GM12878 (cell line): Measurements from ENCODE around the gene AKTIP. TPM values are rescaled to one million over a fixed set of nuclear protein-coding genes. Genes with fewer than 3 reads are reported as not detected.

Source experiments
- ATAC-seq: fragments of 200-7000 bp; cut with Tn5 transposase; 3 replicates; pipeline ENCODE4 v1.9.1; 2020; ENCODE audit warnings: mild to moderate bottlenecking, moderate library complexity
- Bru-seq: library from RNA; stranded (reverse); fragments of 400-500 nt; gene quantifications from one replicate; lab custom pipeline; 2021; lab: Mats Ljungman, UMichigan
- BruChase-seq, 2 experiments: library from RNA; stranded (reverse); fragments of 400-500 nt; gene quantifications; one replicate each; lab custom pipeline; 2021; lab: Mats Ljungman, UMichigan
- BruUV-seq: library from RNA; stranded (reverse); fragments of 400-500 nt; replicated peaks from 2 replicates; lab custom pipeline; 2021; lab: Mats Ljungman, UMichigan
- CTCF ChIA-PET: fragments of 300-600 bp; sonication (Branson Sonifier 250); formaldehyde crosslinking; extraction: SDS; loops from one replicate; lab custom pipeline; 2021; ENCODE audit warnings: inconsistent platforms; lab: Yijun Ruan, JAX
- POLR2A ChIA-PET: fragments of 350-600 bp; formaldehyde crosslinking; extraction: SDS; loops from one replicate; lab custom pipeline; 2021; ENCODE audit warnings: inconsistent platforms; lab: Charles Lee
- RAD21 ChIA-PET: fragments of 300-600 bp; sonication (Branson Sonifier 250); formaldehyde crosslinking; loops from one replicate; lab custom pipeline; 2023; ENCODE audit warnings: antibody characterized with exemption; ENCODE audit not compliant: unreplicated experiment; lab: Charles Lee
- SMC1A ChIA-PET: fragments of 300-600 bp; sonication (Branson Sonifier 250); formaldehyde crosslinking; loops from one replicate; lab custom pipeline; 2023; ENCODE audit not compliant: unreplicated experiment, uncharacterized antibody; lab: Charles Lee
- DNase-seq: peaks from one replicate; pipeline ENCODE4 v3.0.0-alpha.2; 2011; ENCODE audit warnings: low read depth, low spot score
- FAIRE-seq: peaks from 3 replicates; lab custom pipeline; 2011; peaks lifted over from hg19 to GRCh38; lab: Jason Lieb, UNC
- H2AFZ ChIP-seq: 2 replicates; pipeline ENCODE4 v1.6.0; 2011; ENCODE audit warnings: low read depth, low read length, control low read depth; ENCODE audit not compliant: control insufficient read depth
- H3K27ac ChIP-seq: 2 replicates; pipeline ENCODE4 v1.5.1; 2011; ENCODE audit warnings: control low read depth; ENCODE audit not compliant: control insufficient read depth, insufficient read depth
- H3K27me3 ChIP-seq, 2 experiments: replicated peaks in 1 of 2; 2 replicates each; pipeline versions ENCODE4 v1.6.0 to v1.6.1; 2011; ENCODE audit warnings: low read length in 1 of 2; ENCODE audit not compliant: control insufficient read depth in 2 of 2, insufficient read depth in 2 of 2
- H3K36me3 ChIP-seq, 2 experiments: 2 replicates each; pipeline ENCODE4 v1.5.1; 2011; ENCODE audit warnings: low read length in 1 of 2; ENCODE audit not compliant: control insufficient read depth in 2 of 2, insufficient read depth in 2 of 2
- H3K4me1 ChIP-seq: 2 replicates; pipeline ENCODE4 v1.6.1; 2011; ENCODE audit warnings: mild to moderate bottlenecking, low read length, moderate library complexity, mixed read lengths; ENCODE audit not compliant: control insufficient read depth, insufficient read depth
- H3K4me2 ChIP-seq: 2 replicates; pipeline ENCODE4 v1.6.0; 2011; ENCODE audit warnings: control low read depth; ENCODE audit not compliant: control insufficient read depth, insufficient read depth
- H3K4me3 ChIP-seq: fragments of 200-600 bp; sonication (generic); 2 replicates; pipeline ENCODE4 v1.5.1; 2016
- H3K79me2 ChIP-seq: 2 replicates; pipeline ENCODE4 v1.6.0; 2011; ENCODE audit warnings: low read length; ENCODE audit not compliant: control insufficient read depth, insufficient read depth
- H3K9ac ChIP-seq: 2 replicates; pipeline ENCODE4 v1.8.0; 2011; ENCODE audit warnings: low read length, control low read depth, mixed read lengths; ENCODE audit not compliant: control insufficient read depth, insufficient read depth
- H3K9me3 ChIP-seq: replicated peaks from 3 replicates; pipeline ENCODE4 v1.5.1; 2011; ENCODE audit warnings: mild to moderate bottlenecking, low read length; ENCODE audit not compliant: control insufficient read depth, insufficient read depth
- H4K20me1 ChIP-seq: 2 replicates; pipeline ENCODE4 v1.6.0; 2011; ENCODE audit not compliant: control insufficient read depth, insufficient read depth
- BACH1 ChIP-seq: fragments of 450-650 bp; IDR thresholded peaks from 2 replicates; pipeline ENCODE4 v1.6.1; 2017; ENCODE audit warnings: mild to moderate bottlenecking, borderline replicate concordance
- BCL11A ChIP-seq: IDR thresholded peaks from 2 replicates; pipeline ENCODE4 v1.6.1; 2011; ENCODE audit warnings: low read depth, low read length
- CBFB ChIP-seq: IDR thresholded peaks from 2 replicates; pipeline ENCODE4 v1.6.1; 2016; ENCODE audit warnings: antibody characterized with exemption, low read depth
- DPF2 ChIP-seq: fragments of 450-650 bp; IDR thresholded peaks from 2 replicates; pipeline ENCODE4 v1.6.1; 2017; ENCODE audit warnings: mild to moderate bottlenecking
- GATAD2B ChIP-seq: fragments of 450-650 bp; conservative IDR thresholded peaks from 2 replicates; pipeline ENCODE4 v1.6.1; 2017; ENCODE audit warnings: low read depth, mild to moderate bottlenecking, moderate library complexity
- IKZF1 ChIP-seq: fragments of 450-650 bp; conservative IDR thresholded peaks from 2 replicates; pipeline ENCODE4 v1.6.1; 2017; ENCODE audit warnings: antibody characterized with exemption, mild to moderate bottlenecking
- JUND ChIP-seq: IDR thresholded peaks from 2 replicates; pipeline ENCODE4 v1.6.1; 2012; ENCODE audit warnings: low read depth, mild to moderate bottlenecking, low read length, improper control_type of control experiment, moderate library complexity
- MAX ChIP-seq: IDR thresholded peaks from 2 replicates; pipeline ENCODE4 v1.6.1; 2012; ENCODE audit warnings: low read depth, low read length, improper control_type of control experiment
- RBBP5 ChIP-seq: fragments of 200-600 bp; sonication (generic); conservative IDR thresholded peaks from 2 replicates; pipeline ENCODE4 v1.6.1; 2016
- SIN3A ChIP-seq: IDR thresholded peaks from 2 replicates; pipeline ENCODE4 v1.6.1; 2012; ENCODE audit warnings: low read depth, low read length, improper control_type of control experiment
- SMARCA5 ChIP-seq: fragments of 450-650 bp; IDR thresholded peaks from 2 replicates; pipeline ENCODE4 v1.6.1; 2017; ENCODE audit warnings: mild to moderate bottlenecking
- SRF ChIP-seq, 2 experiments: IDR thresholded peaks; 2 replicates each; pipeline ENCODE4 v1.6.1; 2011; ENCODE audit warnings: low read depth in 2 of 2, low read length in 2 of 2, mild to moderate bottlenecking in 1 of 2, moderate library complexity in 1 of 2
- TCF12 ChIP-seq: IDR thresholded peaks from 2 replicates; pipeline ENCODE4 v1.6.1; 2011; ENCODE audit warnings: low read depth, mild to moderate bottlenecking, low read length
- ZNF207 ChIP-seq: fragments of 450-650 bp; IDR thresholded peaks from 2 replicates; pipeline ENCODE4 v1.6.1; 2014; ENCODE audit warnings: antibody characterized with exemption, mild to moderate bottlenecking, borderline replicate concordance
- WGBS: methylation state at CpG from one replicate; pipeline ENCODE4 v1.1.6; 2016; ENCODE audit warnings: low lambda C conversion rate; ENCODE audit not compliant: insufficient replicate concordance, insufficient coverage; ENCODE audit errors: missing lambda C conversion rate; 5-methylcytosine and 5-hydroxymethylcytosine counted together
- in situ Hi-C: fragments of 300-500 bp; cut with MboI; formaldehyde crosslinking; loops from 9 replicates; pipeline ENCODE4 v1.14.3; 2018; ENCODE audit warnings: mixed read lengths
- intact Hi-C: fragments of 100-400 bp; cut with micrococcal nuclease; formaldehyde crosslinking; loops from one replicate; pipeline ENCODE4 v1.14.2; 2022; ENCODE audit not compliant: unreplicated experiment
- long read RNA-seq, 2 experiments: library from polyadenylated mRNA; unstranded; transcript quantifications; one replicate each; pipeline ENCODE4 v2.0.0, GENCODE V29; 2019 to 2020
- polyA minus RNA-seq, 3 experiments: library from RNA; depleted of rRNA, polyadenylated mRNA; stranded (reverse); fragments of >200 nt; gene quantifications; 2 replicates each; pipeline ENCODE4 v1.2.3, GENCODE V29; 2011
- polyA plus RNA-seq, 11 experiments: library from polyadenylated mRNA; depleted of rRNA in 4 of 11; unstranded in 6 of 11; stranded (reverse) in 5 of 11; fragments of >200 nt; fragmentation: Nextera tagmentation in 4 of 11; fragmentation: Illumina TruSeq in 1 of 11; extraction: Ambion mirVana in 4 of 11; extraction: Trizol in 1 of 11; gene quantifications; 1 replicate in 1 of 11; 2 replicates in 10 of 11; pipeline versions ENCODE4 v1.2.1 to v1.2.3, GENCODE V29; 2011 to 2016; ENCODE audit warnings: inconsistent platforms in 2 of 11, missing spikeins in 2 of 11, low read depth in 1 of 11
- total RNA-seq, 4 experiments: library from RNA; depleted of rRNA in 3 of 4; stranded (reverse); fragments of >200 nt in 3 of 4; fragmentation: Illumina TruSeq in 1 of 4; extraction: Trizol in 1 of 4; gene quantifications; 2 replicates each; pipeline versions ENCODE4 v1.2.1 to v1.2.3, GENCODE V29; 2013 to 2021

The AKTIP gene
- total RNA-seq (2013; cell fraction: nucleolus; rRNA removed): 45.2 and 53.2 TPM in 2 replicates
- total RNA-seq (2014; rRNA removed) (15.2 and 16.2 TPM in 2 replicates), total RNA-seq (2014; rRNA removed; fragmentation: Illumina TruSeq; extraction: Trizol) (10.2 and 12.6 TPM in 2 replicates), total RNA-seq (2021) (11.8 and 13.1 TPM in 2 replicates), polyA plus RNA-seq (2011; rRNA removed) (22.9 and 27.3 TPM in 2 replicates), polyA plus RNA-seq (2014; fragmentation: Illumina TruSeq; extraction: Trizol) (14.1 and 16.4 TPM in 2 replicates), polyA plus RNA-seq (2014; fragmentation: Nextera tagmentation; extraction: Ambion mirVana) (10 to 100 TPM; 11.4 to 13.1 TPM), polyA plus RNA-seq (2014; rRNA removed) (12.4 and 12.5 TPM in 2 replicates), polyA plus RNA-seq (2016; fragmentation: Nextera tagmentation; extraction: Ambion mirVana) (10 to 100 TPM; 16.1 to 16.6 TPM), polyA minus RNA-seq (2011; rRNA and poly(A)+ RNA removed) (21.2 and 23.3 TPM in 2 replicates), Bru-seq, nascent RNA (percentile 77 among the genes with signal in this experiment), BruChase-seq, experiment 1, labeled RNA remaining after a 6-hour chase (percentile 70 among the genes with signal in this experiment), BruChase-seq, experiment 2, labeled RNA remaining after a 2-hour chase (percentile 79 among the genes with signal in this experiment)
- polyA plus RNA-seq (2011; ENCODE audit: low read depth): 11.1 TPM
- polyA plus RNA-seq (2011; cell fraction: cytosol; rRNA removed): 12.5 and 13.5 TPM in 2 replicates
- polyA plus RNA-seq (2011; cell fraction: nucleus; rRNA removed): 24.3 and 25.1 TPM in 2 replicates
- polyA plus RNA-seq (2012): 11.2 and 11.3 TPM in 2 replicates
- polyA minus RNA-seq (2011; cell fraction: cytosol; rRNA and poly(A)+ RNA removed): 4.4 and 5.6 TPM in 2 replicates
- 9.3 and 20.3 TPM in 2 replicates for polyA minus RNA-seq (2011; cell fraction: nucleus; rRNA and poly(A)+ RNA removed)
- long read RNA-seq, experiment 1, partial matches to known transcripts: 0 of 13 reads
- long read RNA-seq, experiment 1, other reads (novel, unspliced or antisense): 10 of 13 reads
- long read RNA-seq, experiment 2, transcript AKTIP-202 (10 exons, 2,426 nt): major isoform, 26 of 91 reads
- long read RNA-seq, experiment 2, partial matches to known transcripts: 5 of 91 reads
- long read RNA-seq, experiment 2, other reads (novel, unspliced or antisense): 60 of 91 reads

- Histone ChIP-seq H3K4me3 (peak within 1 kb of the TSS; percentile 94), H3K27ac (peak within 1 kb of the TSS; percentile 87), H3K4me1 (peaks cover 12% of the 10 kb centered on the region), H3K9me3 (no peaks in the 10 kb centered on the region), H3K9ac (peak within 1 kb of the TSS; percentile 75), H3K4me2 (peak within 1 kb of the TSS; percentile 92), H3K79me2 (peaks cover 7% of the 10 kb centered on the region), H4K20me1 (no peaks in the 10 kb centered on the region), H2AFZ (peak within 1 kb of the TSS; percentile 84), H3K36me3 (no peaks in the 10 kb centered on the region), H3K27me3 (no peaks in the 10 kb centered on the region)
- DNase-seq (no peak), ATAC-seq (peak; percentile 57), FAIRE-seq (no peak)
- ChIA-PET POLR2A (interaction anchor here (0.7 to 2.2 kb wide), 7 partner anchors 13 to 441 kb away, joined by 3 to 13 read pairs (median 6); partner anchors contain the start of gene RBL2), CTCF (interaction anchor here (1.0 to 1.6 kb wide), 4 partner anchors 10 to 219 kb away, joined by 3 to 4 read pairs (median 3); no protein-coding TSS in a partner anchor), RAD21 (interaction anchor here (1.0 to 3.0 kb wide), 7 partner anchors 16 to 295 kb away, joined by 3 to 20 read pairs (median 5); partner anchors contain the start of genes FTO, RBL2 and RPGRIP1L), SMC1A (interaction anchor here (1.0 to 1.1 kb wide), 2 partner anchors 45 to 69 kb away, joined by 3 to 4 read pairs; partner anchors contain the start of gene RBL2)
- in situ Hi-C loops (no loop called here), intact Hi-C loops (loop anchor here (5.0 to 10.0 kb wide), 4 partner anchors 45 to 440 kb away; no protein-coding TSS in a partner anchor)
- no TSS peak for BruUV-seq
- 7% methylated on average over 45 of the region's 76 CpGs for WGBS
- TF ChIP-seq DPF2 (peak; percentile 5), RBBP5 (no peak), SIN3A (peak; percentile 70; the same call in 1 of the 2 replicates), SRF (IDR thresholded peaks at IDR 0.05; ENCODE audit: low read depth in 2 of 2, low read length in 2 of 2) (no peak), ZNF207 (peak; percentile 38; the same call in 1 of the 2 replicates), CBFB (no peak), IKZF1 (peak; percentile 52; the same call in 1 of the 2 replicates), TCF12 (peak; percentile 72; the same call in 1 of the 2 replicates), SMARCA5 (0 out of 2 replicates have a peak, but pooled peaks have one; percentile 36), BCL11A (no peak), BACH1 (peak; percentile 45; the same call in 1 of the 2 replicates), MAX (0 out of 2 replicates have a peak, but pooled peaks have one; percentile 18), GATAD2B (peak; percentile 62; the same call in 1 of the 2 replicates), JUND (no peak)
These were observed at the start of gene AKTIP for GRCh38 chr16:53502331-53503269. Gene AKTIP (minus strand): TSS chr16:53503209. CDS start chr16:53500259, 2,950 bp downstream.
